PC-3 (cell line): ENCODE measurements around the gene BRINP1. TPM values are rescaled to one million over a fixed set of nuclear protein-coding genes. Genes with fewer than 3 reads are reported as not detected.

Source experiments
- ATAC-seq: fragments of 200-7000 bp; cut with Tn5 transposase; 2 replicates; pipeline ENCODE4 v1.9.1; 2020; ENCODE audit warnings: mild to moderate bottlenecking, moderate library complexity
- BruUV-seq: library from RNA; stranded (reverse); fragments of 400-500 nt; replicated peaks from 2 replicates; lab custom pipeline; 2021; lab: Mats Ljungman, UMichigan
- CTCF ChIA-PET: fragments of 300-600 bp; sonication (Branson Sonifier 250); formaldehyde crosslinking; loops from one replicate; lab custom pipeline; 2022; ENCODE audit warnings: antibody characterized with exemption; lab: Charles Lee
- POLR2A ChIA-PET: fragments of 300-600 bp; sonication (Branson Sonifier 250); formaldehyde crosslinking; loops from one replicate; lab custom pipeline; 2022; ENCODE audit warnings: antibody characterized with exemption; ENCODE audit not compliant: unreplicated experiment; lab: Charles Lee
- DNase-seq: peaks from one replicate; pipeline ENCODE4 v3.0.0-alpha.2; 2015
- H2AFZ ChIP-seq: fragments of 300-600 bp; sonication (generic); 2 replicates; pipeline ENCODE4 v1.6.0; 2016; ENCODE audit warnings: antibody characterized with exemption, low read length
- H3F3A ChIP-seq: fragments of 300-600 bp; sonication (generic); one replicate; pipeline ENCODE4 v1.6.0; 2017; ENCODE audit warnings: antibody characterized with exemption, low read length, control low read depth, mild to moderate bottlenecking; ENCODE audit not compliant: unreplicated experiment
- H3K27ac ChIP-seq: fragments of 300-600 bp; sonication (generic); 2 replicates; pipeline ENCODE4 v1.5.1; 2016; ENCODE audit warnings: mild to moderate bottlenecking, low read length
- H3K27me3 ChIP-seq: fragments of 300-600 bp; sonication (generic); 2 replicates; pipeline ENCODE4 v1.6.1; 2016; ENCODE audit warnings: low read length, mixed read lengths
- H3K36me3 ChIP-seq: fragments of 300-600 bp; sonication (generic); 2 replicates; pipeline ENCODE4 v1.6.1; 2016; ENCODE audit warnings: low read depth, mixed run types, low read length, mixed read lengths
- H3K4me1 ChIP-seq: fragments of 300-600 bp; sonication (generic); 2 replicates; pipeline ENCODE4 v1.5.1; 2016; ENCODE audit warnings: low read length; ENCODE audit not compliant: insufficient read depth
- H3K4me2 ChIP-seq: fragments of 300-600 bp; sonication (generic); 2 replicates; pipeline ENCODE4 v1.6.0; 2016; ENCODE audit warnings: low read length
- H3K4me3 ChIP-seq: fragments of 300-600 bp; sonication (generic); 2 replicates; pipeline ENCODE4 v1.5.1; 2016; ENCODE audit warnings: mild to moderate bottlenecking, low read length, mixed read lengths
- H3K79me2 ChIP-seq: fragments of 300-600 bp; sonication (generic); 2 replicates; pipeline ENCODE4 v1.6.1; 2017; ENCODE audit warnings: low read length, mixed read lengths
- H3K9ac ChIP-seq: fragments of 300-600 bp; sonication (generic); 2 replicates; pipeline ENCODE4 v1.6.0; 2016; ENCODE audit warnings: mild to moderate bottlenecking, low read length
- H3K9me2 ChIP-seq: fragments of 300-600 bp; sonication (generic); replicated peaks from 2 replicates; pipeline ENCODE4 v1.6.1; 2016; ENCODE audit warnings: mixed run types, low read length, mixed read lengths
- H3K9me3 ChIP-seq: fragments of 300-600 bp; sonication (generic); 2 replicates; pipeline ENCODE4 v1.6.1; 2016; ENCODE audit warnings: low read length, mixed read lengths
- H4K20me1 ChIP-seq: fragments of 300-600 bp; sonication (generic); 2 replicates; pipeline ENCODE4 v1.6.1; 2016; ENCODE audit warnings: low read length, mixed read lengths
- EZH2 ChIP-seq: fragments of 300-600 bp; sonication (generic); IDR thresholded peaks from one replicate; pipeline ENCODE4 v1.6.1; 2017; ENCODE audit warnings: antibody characterized with exemption, mild to moderate bottlenecking, low read length; ENCODE audit not compliant: unreplicated experiment
- EZH2phosphoT487 ChIP-seq: fragments of 300-600 bp; sonication (generic); IDR thresholded peaks from 2 replicates; pipeline ENCODE4 v1.6.1; 2018; ENCODE audit warnings: mild to moderate bottlenecking, antibody characterized with exemption, low read length, borderline replicate concordance
- intact Hi-C: fragments of 100-400 bp; cut with micrococcal nuclease; formaldehyde crosslinking; loops from 2 replicates; pipeline ENCODE4 v1.9.0; 2023
- total RNA-seq: library from RNA; depleted of rRNA; stranded (reverse); fragments of >200 nt; gene quantifications from 2 replicates; pipeline ENCODE4 v1.2.3, GENCODE V29; 2014
- TF ChIP-seq, protein P1 (sequence below): fragments of 300-600 bp; sonication (generic); conservative IDR thresholded peaks from 2 replicates; pipeline ENCODE4 v1.5.1; 2017; ENCODE audit warnings: antibody characterized with exemption, low read depth, mild to moderate bottlenecking, low read length

Gene BRINP1
- total RNA-seq, 1 experiment from 2014 or later = not detected

GRCh38 chr9:119159386-119159785 is 209.8 kb downstream of the BRINP1 start:
- Histone ChIP-seq H3K9me2 (no peaks in the 10 kb centered on the region), H4K20me1 (no peaks in the 10 kb centered on the region), H3K9me3 (no peaks in the 10 kb centered on the region), H3K27me3 (no peaks in the 10 kb centered on the region), H3K36me3 (no peaks in the 10 kb centered on the region), H3K4me1 (no peaks in the 10 kb centered on the region), H3K9ac (no peak overlapping the region), H3K79me2 (no peaks in the 10 kb centered on the region), H2AFZ (no peak overlapping the region), H3K4me2 (no peak overlapping the region), H3K27ac (no peak overlapping the region), H3K4me3 (no peak overlapping the region), H3F3A (no peaks in the 10 kb centered on the region)
- TF ChIP-seq EZH2 = no peak
- TF ChIP-seq, protein P1, sequence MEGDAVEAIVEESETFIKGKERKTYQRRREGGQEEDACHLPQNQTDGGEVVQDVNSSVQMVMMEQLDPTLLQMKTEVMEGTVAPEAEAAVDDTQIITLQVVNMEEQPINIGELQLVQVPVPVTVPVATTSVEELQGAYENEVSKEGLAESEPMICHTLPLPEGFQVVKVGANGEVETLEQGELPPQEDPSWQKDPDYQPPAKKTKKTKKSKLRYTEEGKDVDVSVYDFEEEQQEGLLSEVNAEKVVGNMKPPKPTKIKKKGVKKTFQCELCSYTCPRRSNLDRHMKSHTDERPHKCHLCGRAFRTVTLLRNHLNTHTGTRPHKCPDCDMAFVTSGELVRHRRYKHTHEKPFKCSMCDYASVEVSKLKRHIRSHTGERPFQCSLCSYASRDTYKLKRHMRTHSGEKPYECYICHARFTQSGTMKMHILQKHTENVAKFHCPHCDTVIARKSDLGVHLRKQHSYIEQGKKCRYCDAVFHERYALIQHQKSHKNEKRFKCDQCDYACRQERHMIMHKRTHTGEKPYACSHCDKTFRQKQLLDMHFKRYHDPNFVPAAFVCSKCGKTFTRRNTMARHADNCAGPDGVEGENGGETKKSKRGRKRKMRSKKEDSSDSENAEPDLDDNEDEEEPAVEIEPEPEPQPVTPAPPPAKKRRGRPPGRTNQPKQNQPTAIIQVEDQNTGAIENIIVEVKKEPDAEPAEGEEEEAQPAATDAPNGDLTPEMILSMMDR = no peak
- no peak for TF ChIP-seq EZH2phosphoT487
- DNase-seq = no peak
- ChIA-PET CTCF (no interaction called here), POLR2A (no interaction called here)
- no peak for ATAC-seq
- intact Hi-C loops = no loop called here
- BruUV-seq = no TSS peak

- DNase-seq (no peak), ATAC-seq (no peak)
- intact Hi-C loops = no loop called here
- no peak overlapping the region for H3K9ac ChIP-seq
- no peak for TF ChIP-seq EZH2
- TF ChIP-seq EZH2phosphoT487 = no peak
- TF ChIP-seq, protein P1 = no peak
- H3K27me3 ChIP-seq = no peaks in the 10 kb centered on the region
- H3K9me3 ChIP-seq = no peaks in the 10 kb centered on the region
- ChIA-PET POLR2A (no interaction called here), CTCF (no interaction called here)
- no TSS peak for BruUV-seq
- no peaks in the 10 kb centered on the region for H3K9me2 ChIP-seq
- H3F3A ChIP-seq = no peaks in the 10 kb centered on the region
- no peaks in the 10 kb centered on the region for H3K36me3 ChIP-seq
- H3K4me2 ChIP-seq = no peak overlapping the region
- H3K27ac ChIP-seq = no peak overlapping the region
- H4K20me1 ChIP-seq = no peaks in the 10 kb centered on the region
- H3K4me3 ChIP-seq = no peak overlapping the region
- no peaks in the 10 kb centered on the region for H3K79me2 ChIP-seq
- no peak overlapping the region for H2AFZ ChIP-seq
- H3K4me1 ChIP-seq = no peaks in the 10 kb centered on the region
These were observed 212.0 kb downstream of the BRINP1 start for GRCh38 chr9:119157196-119157595.

DNA sequence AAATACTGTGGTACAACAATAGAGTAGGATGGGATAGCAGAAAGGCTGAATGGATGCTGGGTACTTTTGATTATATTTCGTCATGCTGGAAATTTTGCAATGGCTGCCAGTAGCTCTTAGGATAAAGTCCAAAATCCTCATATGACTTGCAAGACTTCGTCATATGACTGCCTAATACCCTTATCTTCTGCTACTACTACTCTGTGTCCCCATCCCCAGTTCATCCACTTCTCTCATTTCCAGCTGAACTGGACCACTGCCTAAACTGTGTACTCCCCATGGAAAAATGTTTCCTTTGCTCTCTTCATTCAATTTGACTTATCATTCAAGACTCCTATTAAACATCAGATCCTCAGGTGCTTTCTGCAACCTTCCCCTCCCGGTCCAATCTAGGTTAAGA is 212.9 kb downstream of the BRINP1 start:
- H3K9me2 ChIP-seq = no peaks in the 10 kb centered on the region
- TF ChIP-seq EZH2phosphoT487 (no peak), EZH2 (no peak)
- TF ChIP-seq, protein P1 = no peak
- no TSS peak for BruUV-seq
- no peaks in the 10 kb centered on the region for H4K20me1 ChIP-seq
- no peak overlapping the region for H2AFZ ChIP-seq
- H3K9me3 ChIP-seq = no peaks in the 10 kb centered on the region
- POLR2A ChIA-PET = no interaction called here
- no peak overlapping the region for H3K27ac ChIP-seq
- H3K36me3 ChIP-seq = no peaks in the 10 kb centered on the region
- no peaks in the 10 kb centered on the region for H3K4me1 ChIP-seq
- no peak overlapping the region for H3K9ac ChIP-seq
- no peaks in the 10 kb centered on the region for H3F3A ChIP-seq
- CTCF ChIA-PET = no interaction called here
- H3K27me3 ChIP-seq = no peaks in the 10 kb centered on the region
- intact Hi-C loops = no loop called here
- no peaks in the 10 kb centered on the region for H3K79me2 ChIP-seq
- DNase-seq (no peak), ATAC-seq (no peak)
- H3K4me2 ChIP-seq = no peak overlapping the region
- no peak overlapping the region for H3K4me3 ChIP-seq
